CD4-positive, alpha-beta T cell (primary cell): ENCODE results near the gene SH3RF3. TPM values are rescaled to one million over a fixed set of nuclear protein-coding genes. Genes with fewer than 3 reads are reported as not detected.
A peak's percentile ranks its signal among the peaks of the same experiment; 100 is the strongest.

Source experiments
- ATAC-seq: fragments of 200-7000 bp; cut with Tn5 transposase; one replicate; pipeline ENCODE4 v1.10.0; 2022; ENCODE audit warnings: mild to moderate bottlenecking; ENCODE audit not compliant: poor library complexity
- CTCF ChIA-PET: fragments of 350-600 bp; sonication (Branson Sonifier 250); formaldehyde crosslinking; loops from one replicate; lab custom pipeline; 2021; ENCODE audit warnings: antibody characterized with exemption, inconsistent platforms; lab: Charles Lee
- POLR2A ChIA-PET: fragments of 350-600 bp; sonication (Branson Sonifier 250); formaldehyde crosslinking; loops from one replicate; lab custom pipeline; 2021; ENCODE audit warnings: antibody characterized with exemption, inconsistent platforms; lab: Charles Lee
- DNase-seq, 14 experiments: peaks; one replicate each; pipeline ENCODE4 v3.0.0-alpha.2; 2013 to 2020; ENCODE audit warnings: mixed read lengths in 2 of 14
- H3K27ac ChIP-seq, 2 donors: one replicate each; pipeline versions ENCODE4 v1.5.1 to v1.7.0; 2013; ENCODE audit warnings: low read length in 2 of 2, low read depth in 1 of 2, mild to moderate bottlenecking in 1 of 2
- H3K27me3 ChIP-seq, 2 experiments: 1 replicate in 1 of 2; 2 replicates in 1 of 2; pipeline versions ENCODE4 v1.6.1 to v1.7.0; 2013; ENCODE audit warnings: low read length in 2 of 2, control low read depth in 1 of 2, mild to moderate bottlenecking in 1 of 2, moderate library complexity in 1 of 2; ENCODE audit not compliant: insufficient read depth in 2 of 2, control insufficient read depth in 1 of 2
- H3K36me3 ChIP-seq: one replicate; pipeline ENCODE4 v1.6.1; 2013; ENCODE audit warnings: low read length, control low read depth; ENCODE audit not compliant: insufficient read depth
- H3K4me1 ChIP-seq: one replicate; pipeline ENCODE4 v1.6.1; 2013; ENCODE audit warnings: low read length, control low read depth; ENCODE audit not compliant: insufficient read depth
- H3K4me3 ChIP-seq: one replicate; pipeline ENCODE4 v1.5.1; 2013; ENCODE audit warnings: mild to moderate bottlenecking, low read length, moderate library complexity
- H3K9me3 ChIP-seq, 2 experiments: 1 replicate in 1 of 2; 2 replicates in 1 of 2; pipeline versions ENCODE4 v1.6.1 to v1.7.0; 2013; ENCODE audit warnings: low read length in 2 of 2, mild to moderate bottlenecking in 2 of 2, control low read depth in 1 of 2, moderate library complexity in 1 of 2; ENCODE audit not compliant: control insufficient read depth in 1 of 2, insufficient read depth in 1 of 2
- H3K27ac Mint-ChIP-seq: one replicate; pipeline ENCODE4 v1.8.0; 2020; ENCODE audit warnings: mixed read lengths
- H3K27me3 Mint-ChIP-seq: one replicate; pipeline ENCODE4 v1.8.0; 2021; ENCODE audit warnings: mixed read lengths
- H3K36me3 Mint-ChIP-seq: one replicate; pipeline ENCODE4 v1.8.0; 2021; ENCODE audit warnings: low read depth, mixed read lengths
- H3K4me1 Mint-ChIP-seq: one replicate; pipeline ENCODE4 v1.8.0; 2021; ENCODE audit warnings: low read depth, mixed read lengths
- H3K4me3 Mint-ChIP-seq: one replicate; pipeline ENCODE4 v1.8.0; 2020; ENCODE audit warnings: mild to moderate bottlenecking, mixed read lengths
- H3K9me3 Mint-ChIP-seq: one replicate; pipeline ENCODE4 v1.8.0; 2020; ENCODE audit warnings: mixed read lengths
- CTCF ChIP-seq: fragments of 200-600 bp; IDR thresholded peaks from one replicate; pipeline ENCODE4 v1.8.0; 2022; ENCODE audit warnings: antibody characterized with exemption, mild to moderate bottlenecking
- intact Hi-C, 2 experiments: fragments of 100-400 bp; cut with DNase I in 1 of 2; cut with micrococcal nuclease in 1 of 2; formaldehyde crosslinking; loops; one replicate each; pipeline versions ENCODE4 v1.15.1 to v1.9.0; 2023 to 2025; cut with DNase I, micrococcal nuclease
- total RNA-seq, 174 experiments: library from RNA in 2 of 174; stranded (reverse) in 2 of 174; gene quantifications; one replicate each; pipeline ENCODE4 v1.2.3 and lab custom pipeline; 2021 to 2026

The SH3RF3 gene
- total RNA-seq, 2 experiments from 2014 or later, result 5.2 to 5.9 TPM

- Histone ChIP-seq H3K27ac (no peak overlapping the region), H3K36me3 (no peaks in the 10 kb centered on the region), H3K4me1 (peaks cover 13% of the 10 kb centered on the region), H3K4me3 (no peak overlapping the region), H3K27me3 (no peaks in the 10 kb centered on the region), H3K9me3 (no peaks in the 10 kb centered on the region)
- no peak for TF ChIP-seq CTCF
- POLR2A ChIA-PET, result no interaction called here
- intact Hi-C loops, result no loop called here
- no peak for ATAC-seq
- CTCF ChIA-PET, result no interaction called here
- Mint-ChIP-seq H3K27me3 (no peaks in the 10 kb centered on the region), H3K36me3 (no peaks in the 10 kb centered on the region), H3K27ac (no peak overlapping the region), H3K9me3 (no peaks in the 10 kb centered on the region), H3K4me3 (no peak overlapping the region), H3K4me1 (peaks cover 11% of the 10 kb centered on the region)
- DNase-seq, result peak in 2 of 14 experiments; percentile 13 to 22
Measured at GRCh38 chr2:109242654-109243331, 113.8 kb downstream of the SH3RF3 start.

DNA sequence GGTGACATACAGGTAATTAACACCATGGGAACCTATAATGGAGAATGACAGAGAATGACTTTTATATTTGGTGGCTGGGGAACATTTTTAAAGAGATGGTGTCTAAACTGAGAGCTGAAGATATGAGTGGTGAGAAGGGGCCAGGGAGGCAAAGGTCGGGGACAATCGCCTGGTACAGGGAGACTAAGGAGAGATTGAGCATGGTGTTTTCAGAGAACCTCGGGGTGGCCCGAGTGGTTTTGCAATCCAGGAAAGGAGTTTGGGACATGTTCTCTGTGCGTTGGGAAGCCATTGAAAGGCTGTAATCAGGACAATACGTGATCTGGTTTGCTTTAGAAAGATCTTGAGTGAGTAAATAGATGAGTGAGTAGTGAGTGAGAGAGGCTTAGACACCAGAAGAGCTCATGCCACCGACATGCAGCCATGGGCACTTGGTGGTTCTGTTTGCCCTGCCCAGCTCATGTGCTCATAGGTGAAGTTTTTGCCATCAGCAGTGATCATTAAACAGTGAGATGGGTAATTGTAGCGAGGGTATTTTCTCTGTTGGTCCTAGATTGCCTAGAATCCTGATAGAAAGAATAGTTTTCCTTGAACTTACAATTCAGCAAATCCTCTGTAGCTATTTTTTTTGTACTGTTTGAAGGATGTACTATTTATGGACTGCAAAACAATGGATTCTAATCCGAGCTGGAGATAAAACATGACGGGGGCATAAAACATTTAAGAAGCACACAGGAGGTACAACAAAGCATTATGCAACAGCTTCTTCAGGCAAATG lies 114.7 kb downstream of the SH3RF3 start:
- no peaks in the 10 kb centered on the region for H3K27me3 Mint-ChIP-seq
- H3K9me3 ChIP-seq, result no peaks in the 10 kb centered on the region
- no peak overlapping the region for H3K4me3 Mint-ChIP-seq
- ChIA-PET CTCF (no interaction called here), POLR2A (no interaction called here)
- TF ChIP-seq CTCF, result no peak
- no peak overlapping the region for H3K4me3 ChIP-seq
- ATAC-seq (no peak), DNase-seq (no peak)
- H3K36me3 Mint-ChIP-seq, result no peaks in the 10 kb centered on the region
- H3K9me3 Mint-ChIP-seq, result no peaks in the 10 kb centered on the region
- H3K4me1 ChIP-seq, result peaks cover 4% of the 10 kb centered on the region
- intact Hi-C loops, result no loop called here
- peaks cover 5% of the 10 kb centered on the region for H3K4me1 Mint-ChIP-seq
- H3K27ac Mint-ChIP-seq, result no peak overlapping the region
- H3K36me3 ChIP-seq, result no peaks in the 10 kb centered on the region
- no peaks in the 10 kb centered on the region for H3K27me3 ChIP-seq
- no peak overlapping the region for H3K27ac ChIP-seq

- no peaks in the 10 kb centered on the region for H3K9me3 ChIP-seq
- intact Hi-C loops, result no loop called here
- H3K27ac ChIP-seq, result no peak overlapping the region
- CTCF ChIA-PET, result no interaction called here
- Mint-ChIP-seq H3K27me3 (no peaks in the 10 kb centered on the region), H3K4me3 (no peak overlapping the region), H3K9me3 (no peaks in the 10 kb centered on the region), H3K36me3 (no peaks in the 10 kb centered on the region), H3K27ac (no peak overlapping the region), H3K4me1 (peaks cover under 1% of the 10 kb centered on the region)
- H3K4me1 ChIP-seq, result no peaks in the 10 kb centered on the region
- no peak overlapping the region for H3K4me3 ChIP-seq
- no peak for TF ChIP-seq CTCF
- no peaks in the 10 kb centered on the region for H3K36me3 ChIP-seq
- peaks cover 0 to 2% of the 10 kb centered on the region in 2 experiments for H3K27me3 ChIP-seq
- DNase-seq (no peak), ATAC-seq (no peak)
- POLR2A ChIA-PET, result no interaction called here
Measured at GRCh38 chr2:109244304-109244582, 115.2 kb downstream of the SH3RF3 start.
